GM12878 (cell line): ENCODE results near the gene GAS6. TPM values are rescaled to one million over a fixed set of nuclear protein-coding genes. Genes with fewer than 3 reads are reported as not detected.
A peak's percentile ranks its signal among the peaks of the same experiment; 100 is the strongest.

Source experiments
- ATAC-seq: fragments of 200-7000 bp; cut with Tn5 transposase; 3 replicates; pipeline ENCODE4 v1.9.1; 2020; ENCODE audit warnings: mild to moderate bottlenecking, moderate library complexity
- BruUV-seq: library from RNA; stranded (reverse); fragments of 400-500 nt; replicated peaks from 2 replicates; lab custom pipeline; 2021; lab: Mats Ljungman, UMichigan
- CTCF ChIA-PET: fragments of 300-600 bp; sonication (Branson Sonifier 250); formaldehyde crosslinking; extraction: SDS; loops from one replicate; lab custom pipeline; 2021; ENCODE audit warnings: inconsistent platforms; lab: Yijun Ruan, JAX
- POLR2A ChIA-PET: fragments of 350-600 bp; formaldehyde crosslinking; extraction: SDS; loops from one replicate; lab custom pipeline; 2021; ENCODE audit warnings: inconsistent platforms; lab: Charles Lee
- RAD21 ChIA-PET: fragments of 300-600 bp; sonication (Branson Sonifier 250); formaldehyde crosslinking; loops from one replicate; lab custom pipeline; 2023; ENCODE audit warnings: antibody characterized with exemption; ENCODE audit not compliant: unreplicated experiment; lab: Charles Lee
- SMC1A ChIA-PET: fragments of 300-600 bp; sonication (Branson Sonifier 250); formaldehyde crosslinking; loops from one replicate; lab custom pipeline; 2023; ENCODE audit not compliant: unreplicated experiment, uncharacterized antibody; lab: Charles Lee
- DNase-seq: peaks from one replicate; pipeline ENCODE4 v3.0.0-alpha.2; 2011; ENCODE audit warnings: low read depth, low spot score
- FAIRE-seq: peaks from 3 replicates; lab custom pipeline; 2011; peaks lifted over from hg19 to GRCh38; lab: Jason Lieb, UNC
- H2AFZ ChIP-seq: 2 replicates; pipeline ENCODE4 v1.6.0; 2011; ENCODE audit warnings: low read depth, low read length, control low read depth; ENCODE audit not compliant: control insufficient read depth
- H3K27ac ChIP-seq: 2 replicates; pipeline ENCODE4 v1.5.1; 2011; ENCODE audit warnings: control low read depth; ENCODE audit not compliant: control insufficient read depth, insufficient read depth
- H3K27me3 ChIP-seq, 2 experiments: replicated peaks in 1 of 2; 2 replicates each; pipeline versions ENCODE4 v1.6.0 to v1.6.1; 2011; ENCODE audit warnings: low read length in 1 of 2; ENCODE audit not compliant: control insufficient read depth in 2 of 2, insufficient read depth in 2 of 2
- H3K36me3 ChIP-seq, 2 experiments: 2 replicates each; pipeline ENCODE4 v1.5.1; 2011; ENCODE audit warnings: low read length in 1 of 2; ENCODE audit not compliant: control insufficient read depth in 2 of 2, insufficient read depth in 2 of 2
- H3K4me1 ChIP-seq: 2 replicates; pipeline ENCODE4 v1.6.1; 2011; ENCODE audit warnings: mild to moderate bottlenecking, low read length, moderate library complexity, mixed read lengths; ENCODE audit not compliant: control insufficient read depth, insufficient read depth
- H3K4me2 ChIP-seq: 2 replicates; pipeline ENCODE4 v1.6.0; 2011; ENCODE audit warnings: control low read depth; ENCODE audit not compliant: control insufficient read depth, insufficient read depth
- H3K4me3 ChIP-seq: fragments of 200-600 bp; sonication (generic); 2 replicates; pipeline ENCODE4 v1.5.1; 2016
- H3K79me2 ChIP-seq: 2 replicates; pipeline ENCODE4 v1.6.0; 2011; ENCODE audit warnings: low read length; ENCODE audit not compliant: control insufficient read depth, insufficient read depth
- H3K9ac ChIP-seq: 2 replicates; pipeline ENCODE4 v1.8.0; 2011; ENCODE audit warnings: low read length, control low read depth, mixed read lengths; ENCODE audit not compliant: control insufficient read depth, insufficient read depth
- H3K9me3 ChIP-seq: replicated peaks from 3 replicates; pipeline ENCODE4 v1.5.1; 2011; ENCODE audit warnings: mild to moderate bottlenecking, low read length; ENCODE audit not compliant: control insufficient read depth, insufficient read depth
- H4K20me1 ChIP-seq: 2 replicates; pipeline ENCODE4 v1.6.0; 2011; ENCODE audit not compliant: control insufficient read depth, insufficient read depth
- BCL3 ChIP-seq: IDR thresholded peaks from 2 replicates; pipeline ENCODE4 v1.6.1; 2011; ENCODE audit warnings: borderline replicate concordance, low read depth, mild to moderate bottlenecking, moderate library complexity, low read length; ENCODE audit not compliant: insufficient read depth, poor library complexity, severe bottlenecking
- CEBPZ ChIP-seq: fragments of 150-350 bp; IDR thresholded peaks from 2 replicates; pipeline ENCODE4 v1.6.1; 2016; ENCODE audit warnings: low read depth, low read length
- CREM ChIP-seq: IDR thresholded peaks from 2 replicates; pipeline ENCODE4 v1.6.1; 2014; ENCODE audit warnings: antibody characterized with exemption, low read depth
- CTCF ChIP-seq, 3 experiments: IDR thresholded peaks in 2 of 3; conservative IDR thresholded peaks in 1 of 3; 2 replicates each; pipeline ENCODE4 v1.5.1; 2011; ENCODE audit warnings: low read depth in 3 of 3, low read length in 3 of 3, mild to moderate bottlenecking in 3 of 3, control low read depth in 2 of 3, moderate library complexity in 2 of 3, inconsistent platforms in 1 of 3, mixed read lengths in 1 of 3; ENCODE audit not compliant: control insufficient read depth in 2 of 3, insufficient read depth in 1 of 3; ENCODE audit errors: extremely low read depth in 1 of 3
- FOXM1 ChIP-seq: IDR thresholded peaks from 2 replicates; pipeline ENCODE4 v1.6.1; 2012; ENCODE audit warnings: low read depth, mild to moderate bottlenecking, inconsistent platforms, low read length, moderate library complexity
- PML ChIP-seq: IDR thresholded peaks from 2 replicates; pipeline ENCODE4 v1.6.1; 2012; ENCODE audit warnings: low read length, inconsistent platforms
- RAD21 ChIP-seq: IDR thresholded peaks from 2 replicates; pipeline ENCODE4 v1.6.1; 2011; ENCODE audit warnings: mild to moderate bottlenecking, low read depth, low read length, moderate library complexity; ENCODE audit not compliant: insufficient read depth
- RCOR1 ChIP-seq: conservative IDR thresholded peaks from 2 replicates; pipeline ENCODE4 v1.6.1; 2012; ENCODE audit warnings: low read depth, low read length, improper control_type of control experiment
- RELA ChIP-seq: fragments of 450-650 bp; IDR thresholded peaks from 2 replicates; pipeline ENCODE4 v1.8.0; 2014; ENCODE audit warnings: borderline replicate concordance; ENCODE audit not compliant: partially characterized antibody
- SMARCA5 ChIP-seq: fragments of 450-650 bp; IDR thresholded peaks from 2 replicates; pipeline ENCODE4 v1.6.1; 2017; ENCODE audit warnings: mild to moderate bottlenecking
- SMC3 ChIP-seq: IDR thresholded peaks from 2 replicates; pipeline ENCODE4 v1.6.1; 2011; ENCODE audit warnings: low read length, improper control_type of control experiment, borderline replicate concordance
- WGBS: methylation state at CpG from one replicate; pipeline ENCODE4 v1.1.6; 2016; ENCODE audit warnings: low lambda C conversion rate; ENCODE audit not compliant: insufficient replicate concordance, insufficient coverage; ENCODE audit errors: missing lambda C conversion rate; 5-methylcytosine and 5-hydroxymethylcytosine counted together
- in situ Hi-C: fragments of 300-500 bp; cut with MboI; formaldehyde crosslinking; loops from 9 replicates; pipeline ENCODE4 v1.14.3; 2018; ENCODE audit warnings: mixed read lengths
- intact Hi-C: fragments of 100-400 bp; cut with micrococcal nuclease; formaldehyde crosslinking; loops from one replicate; pipeline ENCODE4 v1.14.2; 2022; ENCODE audit not compliant: unreplicated experiment
- polyA plus RNA-seq, 11 experiments: library from polyadenylated mRNA; depleted of rRNA in 4 of 11; unstranded in 6 of 11; stranded (reverse) in 5 of 11; fragments of >200 nt; fragmentation: Nextera tagmentation in 4 of 11; fragmentation: Illumina TruSeq in 1 of 11; extraction: Ambion mirVana in 4 of 11; extraction: Trizol in 1 of 11; gene quantifications; 1 replicate in 1 of 11; 2 replicates in 10 of 11; pipeline versions ENCODE4 v1.2.1 to v1.2.3, GENCODE V29; 2011 to 2016; ENCODE audit warnings: inconsistent platforms in 2 of 11, missing spikeins in 2 of 11, low read depth in 1 of 11
- total RNA-seq, 4 experiments: library from RNA; depleted of rRNA in 3 of 4; stranded (reverse); fragments of >200 nt in 3 of 4; fragmentation: Illumina TruSeq in 1 of 4; extraction: Trizol in 1 of 4; gene quantifications; 2 replicates each; pipeline versions ENCODE4 v1.2.1 to v1.2.3, GENCODE V29; 2013 to 2021

Gene GAS6
- total and polyA plus RNA-seq, 10 of the 15 experiments (the other 5 are each of a cell fraction or from before 2014, with no cell fraction given) = 0.03 to 0.59 (median 0.10) TPM; not detected in 2

GRCh38 chr13:113904411-113904810 is 40.5 kb upstream of the GAS6 start:
- BruUV-seq = no TSS peak
- ChIA-PET CTCF (no interaction called here), POLR2A (no interaction called here), SMC1A (interaction anchor here (1.2 kb wide), 1 partner anchor 20 kb away, joined by 3 read pairs; no protein-coding TSS in a partner anchor), RAD21 (no interaction called here)
- in situ Hi-C loops (no loop called here), intact Hi-C loops (no loop called here)
- no peak for FAIRE-seq
- Histone ChIP-seq H4K20me1 (no peaks in the 10 kb centered on the region), H3K4me2 (no peak overlapping the region), H3K36me3 (no peaks in the 10 kb centered on the region), H3K4me1 (no peaks in the 10 kb centered on the region), H3K4me3 (no peak overlapping the region), H2AFZ (no peak overlapping the region), H3K27ac (no peak overlapping the region), H3K27me3 (peaks cover 0 to 1% of the 10 kb centered on the region in 2 experiments; a peak in 2 of 4 replicates), H3K79me2 (no peaks in the 10 kb centered on the region), H3K9me3 (no peaks in the 10 kb centered on the region), H3K9ac (no peak overlapping the region)
- WGBS = 26% methylated on average over 8 of the region's 8 CpGs
- no peak for DNase-seq
- peak; percentile 56 for ATAC-seq
- peak; percentile 29 to 52 (median 38); a peak in 4 of 6 replicates for TF ChIP-seq CTCF (IDR thresholded peaks at IDR 0.05 in 2 of 3, conservative IDR thresholded peaks at IDR 0.05 in 1 of 3; ENCODE audit: control insufficient read depth in 2 of 3, extremely low read depth in 1 of 3, insufficient read depth in 1 of 3, low read depth in 3 of 3, low read length in 3 of 3)
- peak; percentile 42; the same call in 1 of the 2 replicates for TF ChIP-seq SMC3
- TF ChIP-seq RAD21 = peak; percentile 49
- TF ChIP-seq RCOR1 = no peak

- no peaks in the 10 kb centered on the region for H3K9me3 ChIP-seq
- ChIA-PET POLR2A (no interaction called here), RAD21 (no interaction called here), SMC1A (interaction anchor here (1.2 kb wide), 1 partner anchor 20 kb away, joined by 3 read pairs; no protein-coding TSS in a partner anchor), CTCF (no interaction called here)
- DNase-seq (no peak), ATAC-seq (no peak), FAIRE-seq (no peak)
- no peak overlapping the region for H3K4me2 ChIP-seq
- intact Hi-C loops = no loop called here
- 76% methylated on average over 9 of the region's 9 CpGs for WGBS
- H3K79me2 ChIP-seq = no peaks in the 10 kb centered on the region
- H3K4me1 ChIP-seq = no peaks in the 10 kb centered on the region
- no peaks in the 10 kb centered on the region for H3K36me3 ChIP-seq
- no TSS peak for BruUV-seq
- H3K27me3 ChIP-seq = peaks cover 0 to 1% of the 10 kb centered on the region in 2 experiments; a peak in 2 of 4 replicates
- no peak overlapping the region for H3K9ac ChIP-seq
- no peak overlapping the region for H2AFZ ChIP-seq
- H4K20me1 ChIP-seq = no peaks in the 10 kb centered on the region
- no peak overlapping the region for H3K4me3 ChIP-seq
- in situ Hi-C loops = no loop called here
- H3K27ac ChIP-seq = no peak overlapping the region
- TF ChIP-seq CEBPZ = no peak
- TF ChIP-seq PML = no peak
- TF ChIP-seq BCL3 = no peak
- TF ChIP-seq SMARCA5 = no peak
- TF ChIP-seq RELA = no peak
- TF ChIP-seq CREM = no peak
- no peak for TF ChIP-seq FOXM1
Measured at GRCh38 chr13:113903912-113904311, 40.0 kb upstream of the GAS6 start.
